ENCODE measurements around the gene CTSD. TPM values are rescaled to one million over a fixed set of nuclear protein-coding genes. Genes with fewer than 3 reads are reported as not detected.

CTSD gene
- total RNA-seq, 1 experiment from 2014 or later: 127 TPM

DNA sequence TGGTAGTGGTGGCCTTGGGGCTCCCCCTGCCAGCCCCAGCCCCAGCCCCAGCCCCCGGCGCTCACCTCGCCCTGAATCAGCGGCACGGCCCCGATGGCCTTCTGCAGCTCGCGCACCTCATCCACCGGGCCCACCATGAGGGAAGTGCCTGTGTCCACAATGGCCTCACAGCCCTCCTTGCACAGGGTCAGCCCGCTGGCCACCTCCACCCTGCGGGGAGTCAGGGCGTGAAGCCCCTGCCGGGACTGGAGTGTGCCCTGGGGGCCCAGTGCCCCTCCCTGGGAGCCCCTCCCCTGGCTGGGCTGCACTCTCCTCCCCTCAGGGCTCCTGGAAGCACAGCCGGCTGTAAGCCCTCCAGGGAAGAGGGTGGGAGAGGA, 9.8 kb downstream of the CTSD start:
- H3K4me1 ChIP-seq (ENCODE audit: control insufficient read depth in 1 of 2, insufficient read depth in 2 of 2, low read length in 2 of 2): no peaks in the 10 kb centered on the region
- intact Hi-C loops (cut with micrococcal nuclease): no loop called here
- no TSS peak for BruUV-seq (replicated peaks)
- no peaks in the 10 kb centered on the region for H3K79me2 ChIP-seq (ENCODE audit: insufficient read depth, low read length)
- CTCF ChIA-PET: no interaction called here
- no peak overlapping the region for H3K4me3 ChIP-seq (replicated peaks in 1 of 2; ENCODE audit: low read depth in 1 of 2, low read length in 2 of 2)
- no peaks in the 10 kb centered on the region for H3K27me3 ChIP-seq (ENCODE audit: insufficient read depth, low read length)
- no peak overlapping the region for H3K4me2 ChIP-seq (ENCODE audit: low read length)
- H3K36me3 ChIP-seq (ENCODE audit: control insufficient read depth in 1 of 2, insufficient read depth in 2 of 2, low read length in 2 of 2): no peaks in the 10 kb centered on the region; a peak in 1 of 4 replicates
- RAD21 ChIA-PET (ENCODE audit: low non-redundant PET in 1 of 2, low total read pairs in 2 of 2, uncharacterized antibody in 2 of 2, unreplicated experiment in 2 of 2): no interaction called here
- no peak for TF ChIP-seq ZNF274 (IDR thresholded peaks at IDR 0.05; ENCODE audit: low read depth, low read length)
- no peak for TF ChIP-seq SP1 (IDR thresholded peaks at IDR 0.05; ENCODE audit: low read depth)
- TF ChIP-seq YY1 (IDR thresholded peaks at IDR 0.05; ENCODE audit: extremely low read depth, insufficient replicate concordance, low read depth, low read length): no peak
- no peak for TF ChIP-seq RAD21 (IDR thresholded peaks at IDR 0.05; ENCODE audit: low read depth)
- TF ChIP-seq, protein P1, sequence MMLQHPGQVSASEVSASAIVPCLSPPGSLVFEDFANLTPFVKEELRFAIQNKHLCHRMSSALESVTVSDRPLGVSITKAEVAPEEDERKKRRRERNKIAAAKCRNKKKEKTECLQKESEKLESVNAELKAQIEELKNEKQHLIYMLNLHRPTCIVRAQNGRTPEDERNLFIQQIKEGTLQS (IDR thresholded peaks at IDR 0.05): no peak
- no peak for TF ChIP-seq CEBPB (IDR thresholded peaks at IDR 0.05; ENCODE audit: low read depth)
- TF ChIP-seq POLR2A (IDR thresholded peaks at IDR 0.05; ENCODE audit: borderline replicate concordance, extremely low read depth, insufficient read depth, insufficient read length): no peak
- TF ChIP-seq MAX (IDR thresholded peaks at IDR 0.05): no peak
- no peak for TF ChIP-seq CBX3 (IDR thresholded peaks at IDR 0.05; ENCODE audit: low read depth)
- TF ChIP-seq JUND (IDR thresholded peaks at IDR 0.05): no peak
- TF ChIP-seq EZH2phosphoT487 (IDR thresholded peaks at IDR 0.05; ENCODE audit: borderline replicate concordance): no peak
- no peak for TF ChIP-seq ZFX (IDR thresholded peaks at IDR 0.05)
- no peak for TF ChIP-seq SRF (IDR thresholded peaks at IDR 0.05; ENCODE audit: low read depth)
- TF ChIP-seq, protein P2, sequence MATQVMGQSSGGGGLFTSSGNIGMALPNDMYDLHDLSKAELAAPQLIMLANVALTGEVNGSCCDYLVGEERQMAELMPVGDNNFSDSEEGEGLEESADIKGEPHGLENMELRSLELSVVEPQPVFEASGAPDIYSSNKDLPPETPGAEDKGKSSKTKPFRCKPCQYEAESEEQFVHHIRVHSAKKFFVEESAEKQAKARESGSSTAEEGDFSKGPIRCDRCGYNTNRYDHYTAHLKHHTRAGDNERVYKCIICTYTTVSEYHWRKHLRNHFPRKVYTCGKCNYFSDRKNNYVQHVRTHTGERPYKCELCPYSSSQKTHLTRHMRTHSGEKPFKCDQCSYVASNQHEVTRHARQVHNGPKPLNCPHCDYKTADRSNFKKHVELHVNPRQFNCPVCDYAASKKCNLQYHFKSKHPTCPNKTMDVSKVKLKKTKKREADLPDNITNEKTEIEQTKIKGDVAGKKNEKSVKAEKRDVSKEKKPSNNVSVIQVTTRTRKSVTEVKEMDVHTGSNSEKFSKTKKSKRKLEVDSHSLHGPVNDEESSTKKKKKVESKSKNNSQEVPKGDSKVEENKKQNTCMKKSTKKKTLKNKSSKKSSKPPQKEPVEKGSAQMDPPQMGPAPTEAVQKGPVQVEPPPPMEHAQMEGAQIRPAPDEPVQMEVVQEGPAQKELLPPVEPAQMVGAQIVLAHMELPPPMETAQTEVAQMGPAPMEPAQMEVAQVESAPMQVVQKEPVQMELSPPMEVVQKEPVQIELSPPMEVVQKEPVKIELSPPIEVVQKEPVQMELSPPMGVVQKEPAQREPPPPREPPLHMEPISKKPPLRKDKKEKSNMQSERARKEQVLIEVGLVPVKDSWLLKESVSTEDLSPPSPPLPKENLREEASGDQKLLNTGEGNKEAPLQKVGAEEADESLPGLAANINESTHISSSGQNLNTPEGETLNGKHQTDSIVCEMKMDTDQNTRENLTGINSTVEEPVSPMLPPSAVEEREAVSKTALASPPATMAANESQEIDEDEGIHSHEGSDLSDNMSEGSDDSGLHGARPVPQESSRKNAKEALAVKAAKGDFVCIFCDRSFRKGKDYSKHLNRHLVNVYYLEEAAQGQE (IDR thresholded peaks at IDR 0.05; ENCODE audit: low read depth): no peak
- no peaks in the 10 kb centered on the region for H4K20me1 ChIP-seq (ENCODE audit: insufficient read depth)
- POLR2A ChIA-PET: no interaction called here
- H2AFZ ChIP-seq (ENCODE audit: low read depth, low read length, poor library complexity, severe bottlenecking): no peak overlapping the region
- no peaks in the 10 kb centered on the region for H3K9me2 ChIP-seq (ENCODE audit: insufficient read depth)
- no peaks in the 10 kb centered on the region for H3K9me3 ChIP-seq (ENCODE audit: control insufficient read depth in 1 of 2, insufficient read depth in 1 of 2, low read depth in 1 of 2, low read length in 2 of 2)
- ATAC-seq (no peak), DNase-seq (ENCODE audit: low read depth, low spot score) (no peak)
- H3K27ac ChIP-seq (ENCODE audit: low read depth, low read length): no peak overlapping the region
- no peak overlapping the region for H3K9ac ChIP-seq (ENCODE audit: low read length)

Data from HCT116 (cell line).